HFF-Myc (cell line): Measurements from ENCODE around the gene EML2.
A peak's percentile ranks its signal among the peaks of the same experiment; 100 is the strongest.
"Not testable (repeated sequence)": the region's sequence is repeated elsewhere in the genome, so short reads cannot be mapped to it uniquely, and the experiment has no call there.

Source experiments
- DNase-seq: peaks from one replicate; pipeline ENCODE4 v3.0.0-alpha.2; 2011; ENCODE audit warnings: low read depth; ENCODE audit errors: extremely low read depth
- H3K4me3 ChIP-seq: replicated peaks from 2 replicates; pipeline ENCODE4 v1.5.1; 2011; ENCODE audit warnings: low read depth, mild to moderate bottlenecking, control low read depth, low read length
- CTCF ChIP-seq: IDR thresholded peaks from 2 replicates; pipeline ENCODE4 v1.5.1; 2012; ENCODE audit warnings: mild to moderate bottlenecking, low read depth, low read length, control low read depth; ENCODE audit errors: missing control alignments

Gene EML2

GRCh38 chr19:45638930-45639729, at the start of gene EML2:
Gene EML2 (minus strand): TSS chr19:45639397. CDS start chr19:45639376, 21 bp downstream.
- peak; percentile 28 for TF ChIP-seq CTCF
- no peak for DNase-seq
- peak within 1 kb of the TSS; percentile 59 for H3K4me3 ChIP-seq

DNA sequence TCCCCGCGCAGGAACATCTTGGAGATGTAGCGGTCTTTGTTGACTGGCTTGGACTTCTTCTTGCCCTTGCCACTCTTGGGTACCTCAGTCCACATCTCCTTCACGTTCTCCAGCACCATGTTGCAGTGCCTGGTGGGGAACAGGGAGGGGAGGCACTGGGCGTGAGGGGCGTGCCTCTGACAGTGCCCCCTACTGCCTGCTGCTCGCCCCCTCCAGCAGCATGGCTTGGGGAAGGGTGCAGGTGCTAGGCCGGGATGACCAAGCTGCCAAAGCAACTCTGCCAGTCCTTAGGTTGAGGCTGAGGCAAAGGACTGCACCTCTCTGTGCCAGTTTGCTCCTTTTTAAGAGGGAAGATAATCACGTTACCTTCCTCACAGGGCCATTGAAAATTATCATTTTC, 48.4 kb upstream of the EML2 start:
- no peak overlapping the region for H3K4me3 ChIP-seq
- no peak for DNase-seq
- no peak for TF ChIP-seq CTCF

GRCh38 chr19:45685045-45685444, 45.8 kb upstream of the EML2 start:
- DNase-seq, H3K4me3 ChIP-seq: not testable (repeated sequence)

- DNase-seq, result no peak
- TF ChIP-seq CTCF, result no peak
- no peak overlapping the region for H3K4me3 ChIP-seq
These were observed 43.7 kb upstream of the EML2 start for GRCh38 chr19:45682908-45683307.

DNA sequence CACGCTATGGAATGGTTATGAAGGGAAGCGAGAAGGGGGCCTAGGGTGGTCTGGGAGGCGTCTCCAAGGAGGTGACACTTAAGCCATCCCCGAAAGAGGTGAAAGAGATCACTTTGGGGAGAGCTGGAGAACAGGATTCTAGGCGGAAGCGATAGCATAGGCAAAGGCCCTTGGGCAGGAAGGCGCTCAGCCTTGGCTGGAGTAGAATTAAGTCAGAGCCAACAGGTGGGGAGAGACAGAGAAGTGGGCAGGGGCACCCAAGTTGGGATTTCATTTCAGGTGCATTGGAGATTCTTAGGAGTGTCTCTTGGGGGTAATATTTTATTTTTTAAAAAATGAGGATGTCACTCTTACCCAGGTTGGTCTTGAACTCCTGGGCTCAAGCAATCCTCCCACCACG, 42.9 kb upstream of the EML2 start:
- no peak for DNase-seq
- no peak for TF ChIP-seq CTCF
- H3K4me3 ChIP-seq, result no peak overlapping the region

- DNase-seq, result no peak
- peak; percentile 90 for TF ChIP-seq CTCF
- peak overlapping the region; percentile 24 for H3K4me3 ChIP-seq
These were observed 42.3 kb upstream of the EML2 start for GRCh38 chr19:45681391-45682015.

- TF ChIP-seq CTCF, result no peak
- DNase-seq, result no peak
- H3K4me3 ChIP-seq, result peak overlapping the region; percentile 14; the same call in 1 of the 2 replicates
These were observed 38.4 kb upstream of the EML2 start for GRCh38 chr19:45677351-45678230.
